GM12878 (cell line): ENCODE measurements around the gene LIPG. TPM values are rescaled to one million over a fixed set of nuclear protein-coding genes. Genes with fewer than 3 reads are reported as not detected.

Source experiments
- ATAC-seq: fragments of 200-7000 bp; cut with Tn5 transposase; 3 replicates; pipeline ENCODE4 v1.9.1; 2020; ENCODE audit warnings: mild to moderate bottlenecking, moderate library complexity
- BruUV-seq: library from RNA; stranded (reverse); fragments of 400-500 nt; replicated peaks from 2 replicates; lab custom pipeline; 2021; lab: Mats Ljungman, UMichigan
- CTCF ChIA-PET: fragments of 300-600 bp; sonication (Branson Sonifier 250); formaldehyde crosslinking; extraction: SDS; loops from one replicate; lab custom pipeline; 2021; ENCODE audit warnings: inconsistent platforms; lab: Yijun Ruan, JAX
- POLR2A ChIA-PET: fragments of 350-600 bp; formaldehyde crosslinking; extraction: SDS; loops from one replicate; lab custom pipeline; 2021; ENCODE audit warnings: inconsistent platforms; lab: Charles Lee
- RAD21 ChIA-PET: fragments of 300-600 bp; sonication (Branson Sonifier 250); formaldehyde crosslinking; loops from one replicate; lab custom pipeline; 2023; ENCODE audit warnings: antibody characterized with exemption; ENCODE audit not compliant: unreplicated experiment; lab: Charles Lee
- SMC1A ChIA-PET: fragments of 300-600 bp; sonication (Branson Sonifier 250); formaldehyde crosslinking; loops from one replicate; lab custom pipeline; 2023; ENCODE audit not compliant: unreplicated experiment, uncharacterized antibody; lab: Charles Lee
- DNase-seq: peaks from one replicate; pipeline ENCODE4 v3.0.0-alpha.2; 2011; ENCODE audit warnings: low read depth, low spot score
- FAIRE-seq: peaks from 3 replicates; lab custom pipeline; 2011; peaks lifted over from hg19 to GRCh38; lab: Jason Lieb, UNC
- H2AFZ ChIP-seq: 2 replicates; pipeline ENCODE4 v1.6.0; 2011; ENCODE audit warnings: low read depth, low read length, control low read depth; ENCODE audit not compliant: control insufficient read depth
- H3K27ac ChIP-seq: 2 replicates; pipeline ENCODE4 v1.5.1; 2011; ENCODE audit warnings: control low read depth; ENCODE audit not compliant: control insufficient read depth, insufficient read depth
- H3K27me3 ChIP-seq, 2 experiments: replicated peaks in 1 of 2; 2 replicates each; pipeline versions ENCODE4 v1.6.0 to v1.6.1; 2011; ENCODE audit warnings: low read length in 1 of 2; ENCODE audit not compliant: control insufficient read depth in 2 of 2, insufficient read depth in 2 of 2
- H3K36me3 ChIP-seq, 2 experiments: 2 replicates each; pipeline ENCODE4 v1.5.1; 2011; ENCODE audit warnings: low read length in 1 of 2; ENCODE audit not compliant: control insufficient read depth in 2 of 2, insufficient read depth in 2 of 2
- H3K4me1 ChIP-seq: 2 replicates; pipeline ENCODE4 v1.6.1; 2011; ENCODE audit warnings: mild to moderate bottlenecking, low read length, moderate library complexity, mixed read lengths; ENCODE audit not compliant: control insufficient read depth, insufficient read depth
- H3K4me2 ChIP-seq: 2 replicates; pipeline ENCODE4 v1.6.0; 2011; ENCODE audit warnings: control low read depth; ENCODE audit not compliant: control insufficient read depth, insufficient read depth
- H3K4me3 ChIP-seq: fragments of 200-600 bp; sonication (generic); 2 replicates; pipeline ENCODE4 v1.5.1; 2016
- H3K79me2 ChIP-seq: 2 replicates; pipeline ENCODE4 v1.6.0; 2011; ENCODE audit warnings: low read length; ENCODE audit not compliant: control insufficient read depth, insufficient read depth
- H3K9ac ChIP-seq: 2 replicates; pipeline ENCODE4 v1.8.0; 2011; ENCODE audit warnings: low read length, control low read depth, mixed read lengths; ENCODE audit not compliant: control insufficient read depth, insufficient read depth
- H3K9me3 ChIP-seq: replicated peaks from 3 replicates; pipeline ENCODE4 v1.5.1; 2011; ENCODE audit warnings: mild to moderate bottlenecking, low read length; ENCODE audit not compliant: control insufficient read depth, insufficient read depth
- H4K20me1 ChIP-seq: 2 replicates; pipeline ENCODE4 v1.6.0; 2011; ENCODE audit not compliant: control insufficient read depth, insufficient read depth
- BRCA1 ChIP-seq: IDR thresholded peaks from 2 replicates; pipeline ENCODE4 v1.6.1; 2011; ENCODE audit warnings: low read depth, low read length, improper control_type of control experiment
- CHD1 ChIP-seq: IDR thresholded peaks from 2 replicates; pipeline ENCODE4 v1.6.1; 2012; ENCODE audit warnings: low read depth, low read length, improper control_type of control experiment
- FOXM1 ChIP-seq: IDR thresholded peaks from 2 replicates; pipeline ENCODE4 v1.6.1; 2012; ENCODE audit warnings: low read depth, mild to moderate bottlenecking, inconsistent platforms, low read length, moderate library complexity
- IKZF1 ChIP-seq: fragments of 450-650 bp; conservative IDR thresholded peaks from 2 replicates; pipeline ENCODE4 v1.6.1; 2017; ENCODE audit warnings: antibody characterized with exemption, mild to moderate bottlenecking
- NFIC ChIP-seq: IDR thresholded peaks from 2 replicates; pipeline ENCODE4 v1.6.1; 2012; ENCODE audit warnings: low read depth, mild to moderate bottlenecking, inconsistent platforms, low read length, moderate library complexity
- NFYB ChIP-seq: IDR thresholded peaks from 2 replicates; pipeline ENCODE4 v1.6.1; 2011; ENCODE audit warnings: low read depth, mild to moderate bottlenecking, low read length, improper control_type of control experiment, moderate library complexity; ENCODE audit not compliant: insufficient read depth
- PAX5 ChIP-seq: IDR thresholded peaks from 2 replicates; pipeline ENCODE4 v1.6.1; 2011; ENCODE audit warnings: low read depth, low read length, borderline replicate concordance
- RUNX3 ChIP-seq: IDR thresholded peaks from 2 replicates; pipeline ENCODE4 v1.6.1; 2012; ENCODE audit warnings: low read length, inconsistent platforms
- SMC3 ChIP-seq: IDR thresholded peaks from 2 replicates; pipeline ENCODE4 v1.6.1; 2011; ENCODE audit warnings: low read length, improper control_type of control experiment, borderline replicate concordance
- SRF ChIP-seq, 2 experiments: IDR thresholded peaks; 2 replicates each; pipeline ENCODE4 v1.6.1; 2011; ENCODE audit warnings: low read depth in 2 of 2, low read length in 2 of 2, mild to moderate bottlenecking in 1 of 2, moderate library complexity in 1 of 2
- TBL1XR1 ChIP-seq: IDR thresholded peaks from 2 replicates; pipeline ENCODE4 v1.6.1; 2012; ENCODE audit warnings: low read depth, low read length, improper control_type of control experiment
- TCF3 ChIP-seq: IDR thresholded peaks from 2 replicates; pipeline ENCODE4 v1.6.1; 2012; ENCODE audit warnings: low read depth, mild to moderate bottlenecking, low read length, borderline replicate concordance; ENCODE audit not compliant: insufficient read depth
- WRNIP1 ChIP-seq: IDR thresholded peaks from 2 replicates; pipeline ENCODE4 v1.6.1; 2011; ENCODE audit warnings: low read depth, low read length, improper control_type of control experiment, borderline replicate concordance
- ZNF384 ChIP-seq: IDR thresholded peaks from 2 replicates; pipeline ENCODE4 v1.6.1; 2012; ENCODE audit warnings: low read depth, mild to moderate bottlenecking, low read length, improper control_type of control experiment, borderline replicate concordance
- in situ Hi-C: fragments of 300-500 bp; cut with MboI; formaldehyde crosslinking; loops from 9 replicates; pipeline ENCODE4 v1.14.3; 2018; ENCODE audit warnings: mixed read lengths
- intact Hi-C: fragments of 100-400 bp; cut with micrococcal nuclease; formaldehyde crosslinking; loops from one replicate; pipeline ENCODE4 v1.14.2; 2022; ENCODE audit not compliant: unreplicated experiment
- polyA plus RNA-seq, 11 experiments: library from polyadenylated mRNA; depleted of rRNA in 4 of 11; unstranded in 6 of 11; stranded (reverse) in 5 of 11; fragments of >200 nt; fragmentation: Nextera tagmentation in 4 of 11; fragmentation: Illumina TruSeq in 1 of 11; extraction: Ambion mirVana in 4 of 11; extraction: Trizol in 1 of 11; gene quantifications; 1 replicate in 1 of 11; 2 replicates in 10 of 11; pipeline versions ENCODE4 v1.2.1 to v1.2.3, GENCODE V29; 2011 to 2016; ENCODE audit warnings: inconsistent platforms in 2 of 11, missing spikeins in 2 of 11, low read depth in 1 of 11
- total RNA-seq, 4 experiments: library from RNA; depleted of rRNA in 3 of 4; stranded (reverse); fragments of >200 nt in 3 of 4; fragmentation: Illumina TruSeq in 1 of 4; extraction: Trizol in 1 of 4; gene quantifications; 2 replicates each; pipeline versions ENCODE4 v1.2.1 to v1.2.3, GENCODE V29; 2013 to 2021
- TF ChIP-seq, protein P1 (sequence below): fragments of 450-650 bp; IDR thresholded peaks from 2 replicates; pipeline ENCODE4 v1.6.1; 2017; ENCODE audit warnings: borderline replicate concordance
- TF ChIP-seq, protein P2 (sequence below): IDR thresholded peaks from 2 replicates; pipeline ENCODE4 v1.6.1; 2012; ENCODE audit warnings: low read depth, low read length, improper control_type of control experiment
- TF ChIP-seq, protein P3 (sequence below): IDR thresholded peaks from 2 replicates; pipeline ENCODE4 v1.6.1; 2012; ENCODE audit warnings: improper control_type of control experiment, low read depth, low read length; ENCODE audit not compliant: insufficient replicate concordance

Gene LIPG
- total and polyA plus RNA-seq, 10 of the 15 experiments (the other 5 are each of a cell fraction or from before 2014, with no cell fraction given): 0.04 to 0.55 (median 0.18) TPM; not detected in 1

DNA sequence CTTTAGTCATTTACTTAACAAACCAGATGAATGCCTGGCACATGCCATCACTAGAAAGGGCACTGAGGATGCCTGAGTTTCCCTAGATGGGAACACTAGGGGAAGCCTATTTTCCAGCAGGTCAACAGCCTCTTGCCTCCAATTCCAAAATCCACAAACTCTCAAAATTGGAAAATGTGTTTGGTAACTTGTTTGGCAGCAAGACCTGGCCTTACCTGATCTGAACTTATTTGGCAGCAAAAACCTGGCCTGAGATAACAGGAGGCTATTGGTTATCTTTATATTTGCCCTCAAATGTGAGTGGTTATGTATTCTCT is 2.6 kb downstream of the LIPG start:
- ChIA-PET POLR2A (no interaction called here), SMC1A (no interaction called here), CTCF (no interaction called here), RAD21 (no interaction called here)
- no peak overlapping the region for H3K27ac ChIP-seq
- FAIRE-seq: no peak
- no peaks in the 10 kb centered on the region for H3K4me1 ChIP-seq
- no peaks in the 10 kb centered on the region for H3K79me2 ChIP-seq
- in situ Hi-C loops (no loop called here), intact Hi-C loops (no loop called here)
- no peak for DNase-seq
- TF ChIP-seq, protein P1, sequence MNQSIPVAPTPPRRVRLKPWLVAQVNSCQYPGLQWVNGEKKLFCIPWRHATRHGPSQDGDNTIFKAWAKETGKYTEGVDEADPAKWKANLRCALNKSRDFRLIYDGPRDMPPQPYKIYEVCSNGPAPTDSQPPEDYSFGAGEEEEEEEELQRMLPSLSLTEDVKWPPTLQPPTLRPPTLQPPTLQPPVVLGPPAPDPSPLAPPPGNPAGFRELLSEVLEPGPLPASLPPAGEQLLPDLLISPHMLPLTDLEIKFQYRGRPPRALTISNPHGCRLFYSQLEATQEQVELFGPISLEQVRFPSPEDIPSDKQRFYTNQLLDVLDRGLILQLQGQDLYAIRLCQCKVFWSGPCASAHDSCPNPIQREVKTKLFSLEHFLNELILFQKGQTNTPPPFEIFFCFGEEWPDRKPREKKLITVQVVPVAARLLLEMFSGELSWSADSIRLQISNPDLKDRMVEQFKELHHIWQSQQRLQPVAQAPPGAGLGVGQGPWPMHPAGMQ: no peak
- TF ChIP-seq NFYB: no peak
- no peak for TF ChIP-seq IKZF1
- TF ChIP-seq, protein P2, sequence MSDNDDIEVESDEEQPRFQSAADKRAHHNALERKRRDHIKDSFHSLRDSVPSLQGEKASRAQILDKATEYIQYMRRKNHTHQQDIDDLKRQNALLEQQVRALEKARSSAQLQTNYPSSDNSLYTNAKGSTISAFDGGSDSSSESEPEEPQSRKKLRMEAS: no peak
- no peak for TF ChIP-seq NFIC
- TF ChIP-seq PAX5: no peak
- TF ChIP-seq, protein P3, sequence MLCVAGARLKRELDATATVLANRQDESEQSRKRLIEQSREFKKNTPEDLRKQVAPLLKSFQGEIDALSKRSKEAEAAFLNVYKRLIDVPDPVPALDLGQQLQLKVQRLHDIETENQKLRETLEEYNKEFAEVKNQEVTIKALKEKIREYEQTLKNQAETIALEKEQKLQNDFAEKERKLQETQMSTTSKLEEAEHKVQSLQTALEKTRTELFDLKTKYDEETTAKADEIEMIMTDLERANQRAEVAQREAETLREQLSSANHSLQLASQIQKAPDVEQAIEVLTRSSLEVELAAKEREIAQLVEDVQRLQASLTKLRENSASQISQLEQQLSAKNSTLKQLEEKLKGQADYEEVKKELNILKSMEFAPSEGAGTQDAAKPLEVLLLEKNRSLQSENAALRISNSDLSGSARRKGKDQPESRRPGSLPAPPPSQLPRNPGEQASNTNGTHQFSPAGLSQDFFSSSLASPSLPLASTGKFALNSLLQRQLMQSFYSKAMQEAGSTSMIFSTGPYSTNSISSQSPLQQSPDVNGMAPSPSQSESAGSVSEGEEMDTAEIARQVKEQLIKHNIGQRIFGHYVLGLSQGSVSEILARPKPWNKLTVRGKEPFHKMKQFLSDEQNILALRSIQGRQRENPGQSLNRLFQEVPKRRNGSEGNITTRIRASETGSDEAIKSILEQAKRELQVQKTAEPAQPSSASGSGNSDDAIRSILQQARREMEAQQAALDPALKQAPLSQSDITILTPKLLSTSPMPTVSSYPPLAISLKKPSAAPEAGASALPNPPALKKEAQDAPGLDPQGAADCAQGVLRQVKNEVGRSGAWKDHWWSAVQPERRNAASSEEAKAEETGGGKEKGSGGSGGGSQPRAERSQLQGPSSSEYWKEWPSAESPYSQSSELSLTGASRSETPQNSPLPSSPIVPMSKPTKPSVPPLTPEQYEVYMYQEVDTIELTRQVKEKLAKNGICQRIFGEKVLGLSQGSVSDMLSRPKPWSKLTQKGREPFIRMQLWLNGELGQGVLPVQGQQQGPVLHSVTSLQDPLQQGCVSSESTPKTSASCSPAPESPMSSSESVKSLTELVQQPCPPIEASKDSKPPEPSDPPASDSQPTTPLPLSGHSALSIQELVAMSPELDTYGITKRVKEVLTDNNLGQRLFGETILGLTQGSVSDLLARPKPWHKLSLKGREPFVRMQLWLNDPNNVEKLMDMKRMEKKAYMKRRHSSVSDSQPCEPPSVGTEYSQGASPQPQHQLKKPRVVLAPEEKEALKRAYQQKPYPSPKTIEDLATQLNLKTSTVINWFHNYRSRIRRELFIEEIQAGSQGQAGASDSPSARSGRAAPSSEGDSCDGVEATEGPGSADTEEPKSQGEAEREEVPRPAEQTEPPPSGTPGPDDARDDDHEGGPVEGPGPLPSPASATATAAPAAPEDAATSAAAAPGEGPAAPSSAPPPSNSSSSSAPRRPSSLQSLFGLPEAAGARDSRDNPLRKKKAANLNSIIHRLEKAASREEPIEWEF: no peak
- TF ChIP-seq CHD1: no peak
- no peak for TF ChIP-seq SMC3
- no peak for TF ChIP-seq SRF (IDR thresholded peaks at IDR 0.05; ENCODE audit: low read depth in 2 of 2, low read length in 2 of 2)
- TF ChIP-seq BRCA1: no peak
- TF ChIP-seq TBL1XR1: no peak
- no peak for TF ChIP-seq RUNX3
- TF ChIP-seq WRNIP1: no peak
- no peak for TF ChIP-seq TCF3
- TF ChIP-seq ZNF384: no peak
- TF ChIP-seq FOXM1: no peak
- no peak overlapping the region for H3K4me3 ChIP-seq
- H3K27me3 ChIP-seq: peaks cover 10 to 18% of the 10 kb centered on the region in 2 experiments; a peak in 3 of 4 replicates
- no peaks in the 10 kb centered on the region for H4K20me1 ChIP-seq
- H3K9me3 ChIP-seq: no peaks in the 10 kb centered on the region
- H3K9ac ChIP-seq: no peak overlapping the region
- H3K36me3 ChIP-seq: no peaks in the 10 kb centered on the region
- H2AFZ ChIP-seq: no peak overlapping the region
- ATAC-seq: no peak
- no peak overlapping the region for H3K4me2 ChIP-seq
- BruUV-seq: no TSS peak
